CD14-positive monocyte (primary cell): Measurements from ENCODE around the gene USP3. TPM values are rescaled to one million over a fixed set of nuclear protein-coding genes. Genes with fewer than 3 reads are reported as not detected.

Experiments
- DNase-seq, 3 donors: peaks; one replicate each; pipeline ENCODE4 v3.0.0-alpha.2; 2011 to 2022
- H2AFZ ChIP-seq: 2 replicates; pipeline ENCODE4 v1.6.0; 2012; ENCODE audit warnings: mild to moderate bottlenecking, low read depth, low read length, inconsistent platforms; ENCODE audit not compliant: insufficient read depth, poor library complexity, severe bottlenecking
- H3K27ac ChIP-seq, 2 donors: 1 replicate in 1 of 2; 2 replicates in 1 of 2; pipeline ENCODE4 v1.5.1; 2012 to 2013; ENCODE audit warnings: low read length in 2 of 2, control low read depth in 1 of 2, inconsistent platforms in 1 of 2, low read depth in 1 of 2, mild to moderate bottlenecking in 1 of 2
- H3K27me3 ChIP-seq, 2 donors: one replicate each; pipeline versions ENCODE4 v1.6.0 to v1.6.1; 2011 to 2013; ENCODE audit warnings: low read length in 2 of 2; ENCODE audit not compliant: control insufficient read depth in 2 of 2, insufficient read depth in 2 of 2
- H3K36me3 ChIP-seq, 2 donors: replicated peaks in 1 of 2; 1 replicate in 1 of 2; 2 replicates in 1 of 2; pipeline versions ENCODE4 v1.5.1 to v1.6.1; 2012 to 2013; ENCODE audit warnings: low read length in 2 of 2, control low read depth in 1 of 2, inconsistent platforms in 1 of 2, mild to moderate bottlenecking in 1 of 2; ENCODE audit not compliant: insufficient read depth in 2 of 2, control insufficient read depth in 1 of 2
- H3K4me1 ChIP-seq, 2 donors: 1 replicate in 1 of 2; 2 replicates in 1 of 2; pipeline versions ENCODE4 v1.5.1 to v1.6.1; 2012 to 2013; ENCODE audit warnings: low read length in 2 of 2, control low read depth in 1 of 2, inconsistent platforms in 1 of 2, mild to moderate bottlenecking in 1 of 2, moderate library complexity in 1 of 2; ENCODE audit not compliant: insufficient read depth in 2 of 2, control insufficient read depth in 1 of 2
- H3K4me2 ChIP-seq: replicated peaks from 2 replicates; pipeline ENCODE3; 2012; ENCODE audit warnings: low read length, moderate library complexity, mild to moderate bottlenecking; ENCODE audit not compliant: poor library complexity, severe bottlenecking; ENCODE audit errors: extremely low read depth
- H3K4me3 ChIP-seq, 3 experiments: fragments of 200-600 bp in 1 of 3; sonication (generic) in 1 of 3; replicated peaks in 1 of 3; 1 replicate in 2 of 3; 2 replicates in 1 of 3; pipeline ENCODE4 v1.5.1; 2011 to 2013; ENCODE audit warnings: low read length in 3 of 3, mild to moderate bottlenecking in 3 of 3, control low read depth in 2 of 3, low read depth in 2 of 3, inconsistent platforms in 1 of 3, moderate library complexity in 1 of 3
- H3K79me2 ChIP-seq: 2 replicates; pipeline ENCODE4 v1.6.0; 2012; ENCODE audit warnings: mild to moderate bottlenecking, control low read depth, inconsistent platforms, low read length, moderate library complexity; ENCODE audit not compliant: insufficient read depth
- H3K9ac ChIP-seq: 2 replicates; pipeline ENCODE4 v1.6.0; 2017; ENCODE audit warnings: low read length, mild to moderate bottlenecking; ENCODE audit not compliant: insufficient read depth, poor library complexity, severe bottlenecking
- H3K9me3 ChIP-seq, 2 donors: replicated peaks in 1 of 2; 1 replicate in 1 of 2; 2 replicates in 1 of 2; pipeline versions ENCODE4 v1.5.1 to v1.6.1; 2012 to 2013; ENCODE audit warnings: low read length in 2 of 2, control low read depth in 1 of 2; ENCODE audit not compliant: control insufficient read depth in 1 of 2, insufficient read depth in 1 of 2
- H4K20me1 ChIP-seq: 2 replicates; pipeline ENCODE4 v1.6.0; 2012; ENCODE audit warnings: mild to moderate bottlenecking, low read length, control low read depth, moderate library complexity; ENCODE audit not compliant: insufficient read depth
- H3K27ac Mint-ChIP-seq, 7 donors: one replicate each; pipeline ENCODE4 v1.8.0; 2020; ENCODE audit warnings: mild to moderate bottlenecking in 7 of 7, mixed read lengths in 7 of 7, moderate library complexity in 6 of 7, inconsistent platforms in 2 of 7
- H3K27me3 Mint-ChIP-seq, 3 donors: one replicate each; pipeline ENCODE4 v1.8.0; 2021 to 2022; ENCODE audit warnings: low read depth in 3 of 3, mild to moderate bottlenecking in 3 of 3, mixed read lengths in 3 of 3, moderate library complexity in 3 of 3, inconsistent platforms in 1 of 3
- H3K36me3 Mint-ChIP-seq, 2 donors: one replicate each; pipeline ENCODE4 v1.8.0; 2020; ENCODE audit warnings: mixed read lengths in 2 of 2, inconsistent platforms in 1 of 2, mild to moderate bottlenecking in 1 of 2
- H3K4me1 Mint-ChIP-seq: one replicate; pipeline ENCODE4 v1.8.0; 2020; ENCODE audit warnings: mild to moderate bottlenecking, mixed read lengths
- H3K4me3 Mint-ChIP-seq, 2 donors: one replicate each; pipeline ENCODE4 v1.8.0; 2020; ENCODE audit warnings: mild to moderate bottlenecking in 2 of 2, mixed read lengths in 2 of 2, moderate library complexity in 1 of 2
- H3K9me3 Mint-ChIP-seq, 7 donors: one replicate each; pipeline ENCODE4 v1.8.0; 2020 to 2022; ENCODE audit warnings: mixed read lengths in 7 of 7, mild to moderate bottlenecking in 6 of 7, moderate library complexity in 6 of 7, inconsistent platforms in 2 of 7
- CTCF ChIP-seq: fragments of 200-600 bp; IDR thresholded peaks from one replicate; pipeline ENCODE4 v1.8.0; 2022; ENCODE audit warnings: antibody characterized with exemption, mild to moderate bottlenecking
- WGBS: methylation state at CpG from one replicate; pipeline ENCODE4 v1.1.5; 2013; ENCODE audit warnings: missing lambda C conversion rate; ENCODE audit not compliant: insufficient coverage; 5-methylcytosine and 5-hydroxymethylcytosine counted together
- intact Hi-C, 2 donors: fragments of 100-400 bp; cut with micrococcal nuclease; formaldehyde crosslinking; loops; one replicate each; pipeline versions ENCODE4 v1.15.0 to v1.15.1; 2023
- polyA plus RNA-seq, 3 donors: library from polyadenylated mRNA; depleted of rRNA in 1 of 3; unstranded in 2 of 3; stranded (reverse) in 1 of 3; fragments of 300-500 nt in 2 of 3; fragments of >200 nt in 1 of 3; fragmentation: Illumina TruSeq in 2 of 3; gene quantifications; 1 replicate in 2 of 3; 2 replicates in 1 of 3; pipeline ENCODE4 v1.2.3, GENCODE V29; 2012 to 2021

Gene USP3
- polyA plus RNA-seq, 3 donors: 91.4 to 167 (median 122) TPM

DNA sequence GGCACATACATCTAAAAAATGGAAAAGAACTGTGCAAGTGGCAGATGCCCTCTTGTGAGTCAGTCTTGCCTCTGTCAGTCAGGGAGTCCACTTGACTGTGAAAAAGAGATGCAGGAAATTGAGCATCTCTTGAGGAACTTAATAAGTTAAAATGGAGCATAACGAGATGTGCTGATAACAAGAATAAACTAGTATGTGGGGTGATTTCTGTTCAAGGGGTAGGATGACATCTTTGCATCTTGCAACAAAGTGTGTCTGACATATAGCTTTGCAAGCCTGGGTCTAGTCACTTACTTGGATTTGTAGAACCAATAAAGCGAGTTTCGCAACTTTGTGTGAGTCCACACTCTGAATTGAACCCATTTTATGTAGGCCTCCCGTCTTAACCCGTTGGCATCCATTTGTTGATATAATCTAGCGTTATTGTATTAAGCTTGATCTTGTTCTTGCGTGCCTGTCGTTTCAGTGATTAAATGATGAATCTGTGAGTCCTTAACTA, 2.2 kb downstream of the USP3 start:
- Mint-ChIP-seq H3K9me3 (peaks cover 0 to 2% (median 0%) of the 10 kb centered on the region in 7 donors), H3K27ac (peak overlapping the region; percentile 84 to 96 (median 93)), H3K27me3 (peaks cover 0 to 2% (median 0%) of the 10 kb centered on the region in 3 donors), H3K4me3 (peak overlapping the region; percentile 89 to 93), H3K4me1 (peaks cover 68% of the 10 kb centered on the region), H3K36me3 (peaks cover 9 to 12% of the 10 kb centered on the region in 2 donors)
- TF ChIP-seq CTCF: no peak
- peaks cover 83% of the 10 kb centered on the region for H3K79me2 ChIP-seq
- H4K20me1 ChIP-seq: peaks cover 61% of the 10 kb centered on the region
- peak overlapping the region; percentile 92 to 96 (median 94) for H3K4me3 ChIP-seq
- no peaks in the 10 kb centered on the region for H3K27me3 ChIP-seq
- intact Hi-C loops: loop anchor here (5.0 to 10.0 kb wide), 3 partner anchors 36 to 312 kb away; no protein-coding TSS in a partner anchor
- DNase-seq: peak in 2 of 3 donors; percentile 64 to 74
- H3K9ac ChIP-seq: peak overlapping the region; percentile 89
- H3K4me2 ChIP-seq: peak overlapping the region; percentile 91
- peaks cover 69 to 83% of the 10 kb centered on the region in 2 donors for H3K4me1 ChIP-seq
- H3K27ac ChIP-seq: peak overlapping the region in 1 of 2 donors; percentile 89
- no peaks in the 10 kb centered on the region for H3K9me3 ChIP-seq
- 46% methylated on average over 5 of the region's 8 CpGs for WGBS
- no peaks in the 10 kb centered on the region for H3K36me3 ChIP-seq
- H2AFZ ChIP-seq: no peak overlapping the region

GRCh38 chr15:63507878-63508818, 3.8 kb downstream of the USP3 start:
- Histone ChIP-seq H3K9ac (no peak overlapping the region), H3K4me2 (peak overlapping the region; percentile 91), H2AFZ (no peak overlapping the region), H3K79me2 (peaks cover 93% of the 10 kb centered on the region), H3K4me1 (peaks cover 65 to 83% of the 10 kb centered on the region in 2 donors), H4K20me1 (peaks cover 76% of the 10 kb centered on the region), H3K27me3 (no peaks in the 10 kb centered on the region), H3K36me3 (no peaks in the 10 kb centered on the region), H3K4me3 (peak overlapping the region in 1 of 3 experiments; percentile 92), H3K9me3 (no peaks in the 10 kb centered on the region), H3K27ac (peak overlapping the region in 1 of 2 donors; percentile 89)
- WGBS: no CpG with 5 or more reads among the region's 2 CpGs
- Mint-ChIP-seq H3K36me3 (peaks cover 4 to 11% of the 10 kb centered on the region in 2 donors), H3K27ac (peak overlapping the region in 4 of 7 donors; percentile 25 to 90 (median 29)), H3K9me3 (peaks cover 0 to 2% (median 0%) of the 10 kb centered on the region in 7 donors), H3K27me3 (peaks cover 0 to 2% (median 2%) of the 10 kb centered on the region in 3 donors), H3K4me1 (peaks cover 67% of the 10 kb centered on the region), H3K4me3 (peak overlapping the region in 1 of 2 donors; percentile 21)
- no peak for DNase-seq
- intact Hi-C loops: loop anchor here (5.0 to 10.0 kb wide), 3 partner anchors 34 to 313 kb away; no protein-coding TSS in a partner anchor
- no peak for TF ChIP-seq CTCF
